ENCODE measurements around the gene PRR14.

DNA sequence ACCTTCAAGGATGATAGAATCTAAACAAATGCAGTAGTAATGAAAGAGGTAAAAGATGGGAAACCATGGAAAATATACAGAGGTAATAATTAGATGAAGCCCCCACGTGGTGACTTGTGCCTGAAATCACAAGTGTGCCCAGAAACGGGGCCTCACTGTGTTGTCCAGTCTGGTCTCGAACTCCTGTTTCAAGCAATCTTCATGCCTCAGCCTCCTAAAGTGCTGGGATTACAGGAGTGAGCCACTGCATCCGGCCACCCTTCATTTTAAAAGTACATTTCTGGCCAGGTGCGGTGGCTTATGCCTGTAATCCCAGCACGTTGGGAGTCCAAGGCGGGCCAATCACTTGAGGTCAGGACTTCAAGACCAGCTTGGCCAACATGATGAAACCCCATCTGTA lies 14.2 kb upstream of the PRR14 start:
- TF ChIP-seq POLR2A (IDR thresholded peaks at IDR 0.05), result no peak
- TF ChIP-seq, protein P1, sequence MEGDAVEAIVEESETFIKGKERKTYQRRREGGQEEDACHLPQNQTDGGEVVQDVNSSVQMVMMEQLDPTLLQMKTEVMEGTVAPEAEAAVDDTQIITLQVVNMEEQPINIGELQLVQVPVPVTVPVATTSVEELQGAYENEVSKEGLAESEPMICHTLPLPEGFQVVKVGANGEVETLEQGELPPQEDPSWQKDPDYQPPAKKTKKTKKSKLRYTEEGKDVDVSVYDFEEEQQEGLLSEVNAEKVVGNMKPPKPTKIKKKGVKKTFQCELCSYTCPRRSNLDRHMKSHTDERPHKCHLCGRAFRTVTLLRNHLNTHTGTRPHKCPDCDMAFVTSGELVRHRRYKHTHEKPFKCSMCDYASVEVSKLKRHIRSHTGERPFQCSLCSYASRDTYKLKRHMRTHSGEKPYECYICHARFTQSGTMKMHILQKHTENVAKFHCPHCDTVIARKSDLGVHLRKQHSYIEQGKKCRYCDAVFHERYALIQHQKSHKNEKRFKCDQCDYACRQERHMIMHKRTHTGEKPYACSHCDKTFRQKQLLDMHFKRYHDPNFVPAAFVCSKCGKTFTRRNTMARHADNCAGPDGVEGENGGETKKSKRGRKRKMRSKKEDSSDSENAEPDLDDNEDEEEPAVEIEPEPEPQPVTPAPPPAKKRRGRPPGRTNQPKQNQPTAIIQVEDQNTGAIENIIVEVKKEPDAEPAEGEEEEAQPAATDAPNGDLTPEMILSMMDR (IDR thresholded peaks at IDR 0.05), result no peak

Measured in adrenal gland (tissue), 5 donors.